ENCODE data around the gene LAMB4. TPM values are rescaled to one million over a fixed set of nuclear protein-coding genes. Genes with fewer than 3 reads are reported as not detected.

LAMB4 gene
- total and polyA plus RNA-seq, 2 of the 8 experiments (the other 6 are each of a cell fraction or from before 2014, with no cell fraction given), result not detected

DNA sequence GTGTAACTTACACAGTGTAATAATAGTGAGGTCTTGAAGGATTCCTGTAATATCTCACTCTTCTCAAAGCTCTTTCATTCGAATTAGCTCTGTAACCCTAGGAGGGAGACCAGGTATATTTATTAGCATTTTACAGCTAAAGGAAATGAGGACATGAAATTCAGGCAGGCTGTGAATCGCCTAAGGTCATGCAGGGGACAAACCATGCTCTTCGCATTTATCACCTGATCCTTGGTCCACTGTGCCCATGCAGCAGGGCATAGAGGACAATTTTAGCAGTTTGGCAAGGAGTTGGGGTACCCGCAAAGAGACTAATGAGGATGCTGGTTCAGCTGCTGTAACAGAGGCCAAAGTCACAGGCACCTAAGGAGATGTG, 112.4 kb downstream of the LAMB4 start:
- Histone ChIP-seq H3K23ac (ENCODE audit: insufficient read length) (no peak overlapping the region), H3K4me1 (replicated peaks in 1 of 4; ENCODE audit: control insufficient read depth in 3 of 4, insufficient read depth in 4 of 4, low read length in 3 of 4) (no peaks in the 10 kb centered on the region), H3K4me3 (ENCODE audit: extremely low read depth in 1 of 4, insufficient read depth in 2 of 4, low read depth in 3 of 4, low read length in 4 of 4) (no peak overlapping the region), H3K9ac (replicated peaks in 1 of 4; ENCODE audit: extremely low read depth in 1 of 4, low read depth in 3 of 4, low read length in 3 of 4) (no peak overlapping the region), H3K14ac (ENCODE audit: insufficient read length) (no peak overlapping the region), H3K36me3 (ENCODE audit: control insufficient read depth in 2 of 4, insufficient read depth in 4 of 4, low read length in 3 of 4) (no peaks in the 10 kb centered on the region), H3K27ac (ENCODE audit: low read depth, low read length) (no peak overlapping the region), H3K56ac (replicated peaks; ENCODE audit: insufficient read length, low read depth, low read length) (no peak overlapping the region), H3K27me3 (replicated peaks in 1 of 4; ENCODE audit: control insufficient read depth in 3 of 4, extremely low read depth in 1 of 4, insufficient read depth in 3 of 4, low read length in 3 of 4) (no peaks in the 10 kb centered on the region), H4K8ac (ENCODE audit: extremely low read depth, insufficient read depth, low read length) (peak overlapping the region; percentile 38; the same call in 1 of the 2 replicates), H2AFZ (ENCODE audit: low read length) (no peak overlapping the region), H3K79me1 (ENCODE audit: low read depth, low read length) (no peaks in the 10 kb centered on the region), H3K18ac (ENCODE audit: extremely low read depth, low read length) (no peak overlapping the region), H2BK5ac (ENCODE audit: low read depth, low read length) (no peak overlapping the region), H2BK15ac (ENCODE audit: low read length) (no peak overlapping the region), H2AK5ac (ENCODE audit: low read depth, low read length) (no peak overlapping the region), H3K4ac (replicated peaks; ENCODE audit: insufficient read length, low read depth, low read length) (no peak overlapping the region), H4K20me1 (replicated peaks in 1 of 2; ENCODE audit: control insufficient read depth in 1 of 2, insufficient read depth in 2 of 2, low read length in 2 of 2) (no peaks in the 10 kb centered on the region), H3K4me2 (ENCODE audit: insufficient read depth in 1 of 2, low read depth in 2 of 2, low read length in 2 of 2) (no peak overlapping the region), H2BK12ac (ENCODE audit: low read depth, low read length) (no peak overlapping the region), H2BK20ac (ENCODE audit: low read length) (no peak overlapping the region), H4K5ac (ENCODE audit: insufficient read length, low read depth, low read length) (no peak overlapping the region), H3K23me2 (ENCODE audit: low read depth, low read length) (no peaks in the 10 kb centered on the region), H2BK120ac (replicated peaks; ENCODE audit: low read depth, low read length) (no peak overlapping the region), H3K79me2 (ENCODE audit: control insufficient read depth in 1 of 2, insufficient read depth in 2 of 2, low read length in 2 of 2) (no peaks in the 10 kb centered on the region), H4K91ac (replicated peaks; ENCODE audit: insufficient read length, low read length) (no peak overlapping the region), H3K9me3 (ENCODE audit: insufficient read depth in 2 of 2, low read depth in 1 of 2, low read length in 1 of 2) (no peaks in the 10 kb centered on the region)
- DNase-seq (ENCODE audit: low read depth in 1 of 2, low spot score in 2 of 2) (no peak), FAIRE-seq (no peak)
- ChIA-PET CTCF (ENCODE audit: partially characterized antibody) (interaction anchor here (0.9 to 8.0 kb wide), 9 partner anchors 11 to 452 kb away, joined by 3 to 86 read pairs (median 6); partner anchors contain the start of gene LAMB1), POLR2A (ENCODE audit: partially characterized antibody) (interaction anchor here (0.9 kb wide), 1 partner anchor 17 kb away, joined by 3 read pairs; no protein-coding TSS in a partner anchor)
- 86% methylated on average over 4 of the region's 4 CpGs; no CpG with 5 or more reads in 1 of the 2 experiments for WGBS, 2 experiments (ENCODE audit: extremely low coverage in 1 of 2, insufficient coverage in 1 of 2, insufficient read length in 1 of 2, insufficient replicate concordance in 2 of 2, low coverage in 1 of 2, low lambda C conversion rate in 2 of 2, missing lambda C conversion rate in 1 of 2)
- TF ChIP-seq SIRT6 (IDR thresholded peaks at IDR 0.05; ENCODE audit: low read length) (no peak), KDM5A (IDR thresholded peaks at IDR 0.05; ENCODE audit: low read length) (no peak), RBBP5 (IDR thresholded peaks at IDR 0.05; ENCODE audit: borderline replicate concordance, low read depth, low read length) (no peak), KDM1A (IDR thresholded peaks at IDR 0.05; ENCODE audit: borderline replicate concordance, low read length) (no peak), SAP30 (IDR thresholded peaks at IDR 0.05; ENCODE audit: insufficient read depth, insufficient replicate concordance, low read length) (no peak), TAF1 (IDR thresholded peaks at IDR 0.05; ENCODE audit: low read depth, low read length) (no peak), YY1 (IDR thresholded peaks at IDR 0.05; ENCODE audit: low read depth, low read length) (no peak)

All from H1 (cell line).